HEK293 (cell line): ENCODE data around the gene PELI3.
A peak's percentile ranks its signal among the peaks of the same experiment; 100 is the strongest.

Source experiments
- MYNN ChIP-seq: fragments of 450-650 bp; formaldehyde crosslinking; IDR thresholded peaks from 2 replicates; pipeline ENCODE4 v1.5.1; 2016; ENCODE audit warnings: missing biosample characterization, missing genetic modification characterization, borderline replicate concordance
- OSR2 ChIP-seq: fragments of 450-650 bp; formaldehyde crosslinking; IDR thresholded peaks from 2 replicates; pipeline ENCODE4 v1.5.1; 2016; ENCODE audit warnings: missing biosample characterization, missing genetic modification characterization
- ZNF140 ChIP-seq: fragments of 450-650 bp; formaldehyde crosslinking; IDR thresholded peaks from 2 replicates; pipeline ENCODE4 v1.5.1; 2016; ENCODE audit warnings: missing biosample characterization, missing genetic modification characterization
- ZNF248 ChIP-seq: fragments of 450-650 bp; formaldehyde crosslinking; IDR thresholded peaks from 2 replicates; pipeline ENCODE4 v1.5.1; 2017; ENCODE audit warnings: missing biosample characterization, missing genetic modification characterization
- ZNF426 ChIP-seq: fragments of 450-650 bp; formaldehyde crosslinking; IDR thresholded peaks from 2 replicates; pipeline ENCODE4 v1.5.1; 2017; ENCODE audit warnings: missing biosample characterization, missing genetic modification characterization, mild to moderate bottlenecking, inconsistent platforms, moderate library complexity
- ZNF449 ChIP-seq: fragments of 450-650 bp; formaldehyde crosslinking; IDR thresholded peaks from 2 replicates; pipeline ENCODE4 v1.5.1; 2017; ENCODE audit warnings: missing biosample characterization, mild to moderate bottlenecking, missing genetic modification characterization, moderate library complexity
- TF ChIP-seq, protein P1 (sequence below): fragments of 450-650 bp; formaldehyde crosslinking; IDR thresholded peaks from 2 replicates; pipeline ENCODE4 v1.5.1; 2016; ENCODE audit warnings: missing biosample characterization, missing genetic modification characterization

- TF ChIP-seq ZNF140 (tag by site-specific recombination) (no peak), MYNN (no peak), ZNF248 (tag by site-specific recombination) (no peak), OSR2 (tag by site-specific recombination) (no peak), ZNF426 (tag by site-specific recombination) (no peak), ZNF449 (tag by site-specific recombination) (no peak)
- TF ChIP-seq, protein P1, sequence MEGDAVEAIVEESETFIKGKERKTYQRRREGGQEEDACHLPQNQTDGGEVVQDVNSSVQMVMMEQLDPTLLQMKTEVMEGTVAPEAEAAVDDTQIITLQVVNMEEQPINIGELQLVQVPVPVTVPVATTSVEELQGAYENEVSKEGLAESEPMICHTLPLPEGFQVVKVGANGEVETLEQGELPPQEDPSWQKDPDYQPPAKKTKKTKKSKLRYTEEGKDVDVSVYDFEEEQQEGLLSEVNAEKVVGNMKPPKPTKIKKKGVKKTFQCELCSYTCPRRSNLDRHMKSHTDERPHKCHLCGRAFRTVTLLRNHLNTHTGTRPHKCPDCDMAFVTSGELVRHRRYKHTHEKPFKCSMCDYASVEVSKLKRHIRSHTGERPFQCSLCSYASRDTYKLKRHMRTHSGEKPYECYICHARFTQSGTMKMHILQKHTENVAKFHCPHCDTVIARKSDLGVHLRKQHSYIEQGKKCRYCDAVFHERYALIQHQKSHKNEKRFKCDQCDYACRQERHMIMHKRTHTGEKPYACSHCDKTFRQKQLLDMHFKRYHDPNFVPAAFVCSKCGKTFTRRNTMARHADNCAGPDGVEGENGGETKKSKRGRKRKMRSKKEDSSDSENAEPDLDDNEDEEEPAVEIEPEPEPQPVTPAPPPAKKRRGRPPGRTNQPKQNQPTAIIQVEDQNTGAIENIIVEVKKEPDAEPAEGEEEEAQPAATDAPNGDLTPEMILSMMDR (tag by site-specific recombination): peak; percentile 58
Measured at GRCh38 chr11:66429983-66430602, 36.6 kb upstream of the PELI3 start.
